Activated naive CD4-positive, alpha-beta T cell treated with anti-CD3 and anti-CD28 coated beads, Interleukin-2, amount 50 U/mL, for 72 hours (primary cell): ENCODE results near the gene CLRN2. TPM values are rescaled to one million over a fixed set of nuclear protein-coding genes. Genes with fewer than 3 reads are reported as not detected.
A peak's percentile ranks its signal among the peaks of the same experiment; 100 is the strongest.

Experiments
- ATAC-seq, 2 donors: fragments of 150-1000 bp; cut with Tn5 transposase; 2 replicates each; pipeline ENCODE4 v1.10.0; 2021; ENCODE audit warnings: mild to moderate bottlenecking in 2 of 2, moderate library complexity in 2 of 2
- DNase-seq, 2 donors: peaks; one replicate each; pipeline ENCODE4 v3.0.0; 2021 to 2022; ENCODE audit warnings: low spot score in 2 of 2
- H3K27ac Mint-ChIP-seq, 2 donors: one replicate each; pipeline ENCODE4 v1.8.0; 2022; ENCODE audit warnings: mild to moderate bottlenecking in 2 of 2, mixed read lengths in 2 of 2
- H3K36me3 Mint-ChIP-seq, 2 donors: one replicate each; pipeline ENCODE4 v1.8.0; 2022; ENCODE audit warnings: mixed read lengths in 2 of 2
- H3K9me3 Mint-ChIP-seq, 2 donors: one replicate each; pipeline ENCODE4 v1.8.0; 2022; ENCODE audit warnings: mixed read lengths in 2 of 2
- total RNA-seq, 2 donors: library from RNA; stranded (reverse); gene quantifications; one replicate each; pipeline ENCODE4 v1.2.3, GENCODE V29; 2022

The CLRN2 gene
- total RNA-seq, 2 donors from 2014 or later: not detected

GRCh38 chr4:17494258-17495190 is 20.4 kb upstream of the CLRN2 start:
- H3K27ac Mint-ChIP-seq: peak overlapping the region; percentile 26 to 37
- ATAC-seq (peak; percentile 52 to 69), DNase-seq (no peak)
- no peaks in the 10 kb centered on the region for H3K9me3 Mint-ChIP-seq
- peaks cover 4 to 6% of the 10 kb centered on the region in 2 donors for H3K36me3 Mint-ChIP-seq

GRCh38 chr4:17497890-17498523 is 17.0 kb upstream of the CLRN2 start:
- Mint-ChIP-seq H3K9me3 (no peaks in the 10 kb centered on the region), H3K36me3 (peaks cover 6 to 15% of the 10 kb centered on the region in 2 donors), H3K27ac (peak overlapping the region in 1 of 2 donors; percentile 5)
- DNase-seq: no peak
- ATAC-seq: no peak

- peak in 1 of 2 donors; percentile 52 for ATAC-seq
- H3K27ac Mint-ChIP-seq: peak overlapping the region in 1 of 2 donors; percentile 56
- H3K36me3 Mint-ChIP-seq: peaks cover 11 to 30% of the 10 kb centered on the region in 2 donors
- H3K9me3 Mint-ChIP-seq: no peaks in the 10 kb centered on the region
- DNase-seq: no peak
These were observed 14.4 kb upstream of the CLRN2 start for GRCh38 chr4:17500574-17500973.

- ATAC-seq (no peak), DNase-seq (no peak)
- Mint-ChIP-seq H3K36me3 (peaks cover 11 to 34% of the 10 kb centered on the region in 2 donors), H3K9me3 (no peaks in the 10 kb centered on the region), H3K27ac (peak overlapping the region in 1 of 2 donors; percentile 11)
These were observed 12.2 kb upstream of the CLRN2 start for GRCh38 chr4:17502756-17503155.

- peaks cover 11 to 32% of the 10 kb centered on the region in 2 donors for H3K36me3 Mint-ChIP-seq
- no peaks in the 10 kb centered on the region for H3K9me3 Mint-ChIP-seq
- ATAC-seq: no peak
- DNase-seq: no peak
- peak overlapping the region in 1 of 2 donors; percentile 17 for H3K27ac Mint-ChIP-seq
These were observed 10.9 kb upstream of the CLRN2 start for GRCh38 chr4:17504081-17504480.

- Mint-ChIP-seq H3K27ac (peak overlapping the region in 1 of 2 donors; percentile 97), H3K9me3 (no peaks in the 10 kb centered on the region), H3K36me3 (peaks cover 6 to 10% of the 10 kb centered on the region in 2 donors)
- DNase-seq: no peak
- ATAC-seq: no peak
These were observed 4.4 kb upstream of the CLRN2 start for GRCh38 chr4:17510582-17510981.

- no peak for ATAC-seq
- no peaks in the 10 kb centered on the region for H3K9me3 Mint-ChIP-seq
- H3K36me3 Mint-ChIP-seq: peaks cover 6% of the 10 kb centered on the region in 2 donors
- no peak for DNase-seq
- H3K27ac Mint-ChIP-seq: peak overlapping the region; percentile 87 to 97
These were observed 3.9 kb upstream of the CLRN2 start for GRCh38 chr4:17511051-17511450.

- Mint-ChIP-seq H3K36me3 (peaks cover 6% of the 10 kb centered on the region in 2 donors), H3K27ac (peak overlapping the region; percentile 87 to 97), H3K9me3 (no peaks in the 10 kb centered on the region)
- peak; percentile 71 to 77 for ATAC-seq
- DNase-seq: peak; percentile 59 to 66
These were observed 3.4 kb upstream of the CLRN2 start for GRCh38 chr4:17511509-17511949.

- ATAC-seq: peak; percentile 93 to 96
- Mint-ChIP-seq H3K9me3 (no peaks in the 10 kb centered on the region), H3K27ac (peak within 1 kb of the TSS; percentile 87 to 97), H3K36me3 (peaks cover 6% of the 10 kb centered on the region in 2 donors)
- DNase-seq: peak; percentile 80
These were observed 2.8 kb upstream of the CLRN2 start, which contains the start of gene QDPR for GRCh38 chr4:17511950-17512795. Gene QDPR, minus strand, starts transcription at chr4:17512090. Its CDS starts 36 bp downstream, at chr4:17512054.

GRCh38 chr4:17512973-17513665 is 1.8 kb upstream of the CLRN2 start:
- no peaks in the 10 kb centered on the region for H3K9me3 Mint-ChIP-seq
- H3K27ac Mint-ChIP-seq: peak overlapping the region; percentile 30 to 87
- no peak for DNase-seq

GRCh38 chr4:17515445-17516407 is 761 bp downstream of the CLRN2 start:
- DNase-seq (no peak), ATAC-seq (no peak)
- H3K27ac Mint-ChIP-seq: no peak overlapping the region
- peaks cover 6% of the 10 kb centered on the region in 2 donors for H3K36me3 Mint-ChIP-seq
- H3K9me3 Mint-ChIP-seq: no peaks in the 10 kb centered on the region

More at GRCh38 chr4:17512973-17513665, 1.8 kb upstream of the CLRN2 start:
- H3K36me3 Mint-ChIP-seq: peaks cover 6% of the 10 kb centered on the region in 2 donors
- ATAC-seq: no peak

GRCh38 chr4:17516980-17517379 is 2.0 kb downstream of the CLRN2 start:
- Mint-ChIP-seq H3K9me3 (no peaks in the 10 kb centered on the region), H3K27ac (no peak overlapping the region), H3K36me3 (no peaks in the 10 kb centered on the region)
- DNase-seq (no peak), ATAC-seq (no peak)

- Mint-ChIP-seq H3K36me3 (no peaks in the 10 kb centered on the region), H3K27ac (no peak overlapping the region), H3K9me3 (no peaks in the 10 kb centered on the region)
- ATAC-seq (no peak), DNase-seq (no peak)
These were observed 2.7 kb downstream of the CLRN2 start for GRCh38 chr4:17517664-17518063.

- ATAC-seq (no peak), DNase-seq (no peak)
- no peaks in the 10 kb centered on the region for H3K36me3 Mint-ChIP-seq
- H3K27ac Mint-ChIP-seq: no peak overlapping the region
- H3K9me3 Mint-ChIP-seq: no peaks in the 10 kb centered on the region
These were observed 6.6 kb downstream of the CLRN2 start for GRCh38 chr4:17521595-17521994.

GRCh38 chr4:17523662-17524061 is 8.7 kb downstream of the CLRN2 start:
- DNase-seq (no peak), ATAC-seq (no peak)
- no peak overlapping the region for H3K27ac Mint-ChIP-seq
- H3K36me3 Mint-ChIP-seq: no peaks in the 10 kb centered on the region
- no peaks in the 10 kb centered on the region for H3K9me3 Mint-ChIP-seq
